GM12801 (cell line): ENCODE measurements around the gene CYTH3.

ENCODE experiments used
- TF ChIP-seq, protein P1 (sequence below): IDR thresholded peaks from one replicate; pipeline ENCODE4 v1.5.1; 2011; ENCODE audit warnings: control low read depth; ENCODE audit not compliant: insufficient read length; ENCODE audit errors: extremely low read depth

CYTH3 gene

GRCh38 chr7:6306471-6306870, 34.0 kb upstream of the CYTH3 start:
- TF ChIP-seq, protein P1, sequence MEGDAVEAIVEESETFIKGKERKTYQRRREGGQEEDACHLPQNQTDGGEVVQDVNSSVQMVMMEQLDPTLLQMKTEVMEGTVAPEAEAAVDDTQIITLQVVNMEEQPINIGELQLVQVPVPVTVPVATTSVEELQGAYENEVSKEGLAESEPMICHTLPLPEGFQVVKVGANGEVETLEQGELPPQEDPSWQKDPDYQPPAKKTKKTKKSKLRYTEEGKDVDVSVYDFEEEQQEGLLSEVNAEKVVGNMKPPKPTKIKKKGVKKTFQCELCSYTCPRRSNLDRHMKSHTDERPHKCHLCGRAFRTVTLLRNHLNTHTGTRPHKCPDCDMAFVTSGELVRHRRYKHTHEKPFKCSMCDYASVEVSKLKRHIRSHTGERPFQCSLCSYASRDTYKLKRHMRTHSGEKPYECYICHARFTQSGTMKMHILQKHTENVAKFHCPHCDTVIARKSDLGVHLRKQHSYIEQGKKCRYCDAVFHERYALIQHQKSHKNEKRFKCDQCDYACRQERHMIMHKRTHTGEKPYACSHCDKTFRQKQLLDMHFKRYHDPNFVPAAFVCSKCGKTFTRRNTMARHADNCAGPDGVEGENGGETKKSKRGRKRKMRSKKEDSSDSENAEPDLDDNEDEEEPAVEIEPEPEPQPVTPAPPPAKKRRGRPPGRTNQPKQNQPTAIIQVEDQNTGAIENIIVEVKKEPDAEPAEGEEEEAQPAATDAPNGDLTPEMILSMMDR, result no peak

GRCh38 chr7:6305330-6305729, 32.9 kb upstream of the CYTH3 start:
- TF ChIP-seq, protein P1, result no peak

GRCh38 chr7:6299774-6300173, 27.4 kb upstream of the CYTH3 start:
- TF ChIP-seq, protein P1, result no peak

- TF ChIP-seq, protein P1, result no peak
Measured at GRCh38 chr7:6294839-6295238, 22.4 kb upstream of the CYTH3 start.

GRCh38 chr7:6293202-6293601, 20.8 kb upstream of the CYTH3 start:
- TF ChIP-seq, protein P1, result no peak

DNA sequence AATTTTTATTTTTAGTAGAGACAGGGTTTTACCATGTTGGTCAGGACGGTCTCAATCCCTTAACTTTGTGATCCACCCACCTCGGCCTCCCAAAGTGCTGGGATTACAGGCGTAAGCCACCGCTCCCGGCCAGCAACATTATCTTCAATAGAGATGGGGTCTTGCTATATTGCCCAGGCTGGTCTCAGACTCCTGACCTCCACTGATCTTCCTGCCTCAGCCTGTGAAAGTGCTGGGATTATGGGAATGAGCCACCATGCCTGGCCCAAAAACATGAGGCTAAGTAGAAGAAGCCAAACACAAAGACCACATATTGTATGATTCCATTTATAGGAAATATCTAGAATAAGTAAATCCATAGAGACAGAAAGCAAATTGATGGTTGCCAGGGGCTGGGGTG, 19.1 kb upstream of the CYTH3 start:
- TF ChIP-seq, protein P1, result no peak

DNA sequence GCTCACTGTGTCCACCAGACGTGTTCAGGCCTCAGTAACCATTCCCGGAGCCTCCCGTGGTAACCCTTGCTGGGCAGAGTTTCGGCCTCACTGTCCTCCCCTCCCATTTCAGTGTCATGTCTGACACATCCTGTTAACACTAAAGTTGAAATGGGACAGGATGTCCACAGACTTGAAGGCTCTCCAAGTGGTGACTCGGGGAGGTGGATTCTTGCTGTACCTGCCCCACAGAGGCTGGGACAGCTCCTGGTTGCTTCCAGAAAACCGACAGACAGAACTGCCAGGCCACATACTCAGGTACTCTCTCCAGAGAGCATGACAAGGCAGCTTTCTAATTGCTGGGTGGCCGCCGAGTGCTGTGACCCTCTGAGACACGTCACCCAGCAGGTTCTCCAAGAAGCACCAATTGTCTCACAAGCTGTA, 17.9 kb upstream of the CYTH3 start:
- TF ChIP-seq, protein P1, result no peak
